Measurements from ENCODE around the gene DGKG.

Gene DGKG

GRCh38 chr3:186133980-186134379, 228.1 kb downstream of the DGKG start:
- no peak overlapping the region for H3K4me3 ChIP-seq (replicated peaks; ENCODE audit: low read depth, low read length)
- no peak for TF ChIP-seq CTCF (IDR thresholded peaks at IDR 0.05; ENCODE audit: low read length, missing control alignments)
- no peak for DNase-seq (ENCODE audit: low read depth)

- no peak for TF ChIP-seq CTCF (IDR thresholded peaks at IDR 0.05; ENCODE audit: low read length, missing control alignments)
- H3K4me3 ChIP-seq (replicated peaks; ENCODE audit: low read depth, low read length), result no peak overlapping the region
- DNase-seq (ENCODE audit: low read depth), result no peak
Observed at GRCh38 chr3:186132487-186132886, 229.5 kb downstream of the DGKG start.

GRCh38 chr3:186129206-186129605, 232.8 kb downstream of the DGKG start:
- no peak for TF ChIP-seq CTCF (IDR thresholded peaks at IDR 0.05; ENCODE audit: low read length, missing control alignments)
- no peak overlapping the region for H3K4me3 ChIP-seq (replicated peaks; ENCODE audit: low read depth, low read length)
- no peak for DNase-seq (ENCODE audit: low read depth)

- no peak for TF ChIP-seq CTCF (IDR thresholded peaks at IDR 0.05; ENCODE audit: low read length, missing control alignments)
- no peak overlapping the region for H3K4me3 ChIP-seq (replicated peaks; ENCODE audit: low read depth, low read length)
- no peak for DNase-seq (ENCODE audit: low read depth)
Observed at GRCh38 chr3:186128158-186128557, 233.9 kb downstream of the DGKG start.

- no peak for DNase-seq (ENCODE audit: low read depth)
- H3K4me3 ChIP-seq (replicated peaks; ENCODE audit: low read depth, low read length), result no peak overlapping the region
- TF ChIP-seq CTCF (IDR thresholded peaks at IDR 0.05; ENCODE audit: low read length, missing control alignments), result no peak
Observed at GRCh38 chr3:186127463-186127862, 234.6 kb downstream of the DGKG start.

- H3K4me3 ChIP-seq (replicated peaks; ENCODE audit: low read depth, low read length), result no peak overlapping the region
- no peak for TF ChIP-seq CTCF (IDR thresholded peaks at IDR 0.05; ENCODE audit: low read length, missing control alignments)
- no peak for DNase-seq (ENCODE audit: low read depth)
Observed at GRCh38 chr3:186125118-186125517, 236.9 kb downstream of the DGKG start.

GRCh38 chr3:186124592-186124991, 237.4 kb downstream of the DGKG start:
- H3K4me3 ChIP-seq (replicated peaks; ENCODE audit: low read depth, low read length), result no peak overlapping the region
- DNase-seq (ENCODE audit: low read depth), result no peak
- no peak for TF ChIP-seq CTCF (IDR thresholded peaks at IDR 0.05; ENCODE audit: low read length, missing control alignments)

All from fibroblast of pulmonary artery (primary cell).